AG04450 (cell line): ENCODE data around the gene ADIPOQ. TPM values are rescaled to one million over a fixed set of nuclear protein-coding genes. Genes with fewer than 3 reads are reported as not detected.
"Not testable (repeated sequence)": the region's sequence is repeated elsewhere in the genome, so short reads cannot be mapped to it uniquely, and the experiment has no call there.

ENCODE experiments used
- CTCF ChIA-PET: fragments of 300-600, 350-600 bp; formaldehyde crosslinking; extraction: SDS; loops from one replicate; lab custom pipeline; 2022; ENCODE audit warnings: antibody characterized with exemption, inconsistent platforms; lab: Charles Lee
- POLR2A ChIA-PET: fragments of 350-600 bp; formaldehyde crosslinking; extraction: SDS; loops from one replicate; lab custom pipeline; 2021; ENCODE audit warnings: antibody characterized with exemption, inconsistent platforms; lab: Yijun Ruan, JAX
- DNase-seq: peaks from one replicate; pipeline ENCODE4 v3.0.0-alpha.2; 2011; ENCODE audit warnings: low read depth, low spot score
- H3K27ac ChIP-seq: one replicate; pipeline ENCODE4 v1.5.1; 2012; ENCODE audit warnings: low read depth, low read length, control low read depth
- H3K27me3 ChIP-seq: one replicate; pipeline ENCODE4 v1.6.0; 2012; ENCODE audit warnings: low read length; ENCODE audit not compliant: control insufficient read depth, insufficient read depth
- H3K4me3 ChIP-seq: 2 replicates; pipeline ENCODE4 v1.5.1; 2011; ENCODE audit warnings: mild to moderate bottlenecking, low read depth, low read length, control low read depth
- H3K9me3 ChIP-seq: 2 replicates; pipeline ENCODE4 v1.5.1; 2012; ENCODE audit warnings: low read length; ENCODE audit not compliant: control insufficient read depth, insufficient read depth
- polyA plus RNA-seq: library from polyadenylated mRNA; depleted of rRNA; stranded (reverse); fragments of >200 nt; gene quantifications from 2 replicates; pipeline ENCODE4 v1.2.3, GENCODE V29; 2011
- TF ChIP-seq, protein P1 (sequence below): IDR thresholded peaks from 2 replicates; pipeline ENCODE4 v1.5.1; 2011; ENCODE audit warnings: low read depth, low read length, control low read depth, inconsistent platforms

Gene ADIPOQ
- polyA plus RNA-seq, 1 experiment = not detected

DNA sequence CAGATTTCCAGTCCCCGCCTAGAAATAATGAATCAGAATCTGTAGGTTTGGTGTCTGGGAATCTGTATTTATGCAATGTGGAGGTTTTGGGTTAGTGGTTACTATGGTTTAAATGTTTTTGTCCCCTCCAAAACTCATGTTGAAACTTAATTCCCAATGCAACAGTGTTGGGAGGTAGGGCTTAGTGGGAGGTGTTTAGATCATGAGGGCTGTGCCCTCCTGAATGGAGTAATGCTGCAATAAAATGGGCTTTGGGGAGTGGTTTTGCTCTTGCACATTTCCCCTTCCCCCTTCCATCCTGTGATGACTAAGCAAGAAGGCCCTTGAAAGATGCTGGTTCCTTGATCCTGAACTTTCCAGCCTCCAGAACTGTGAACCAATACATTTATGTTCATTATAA is 27.1 kb upstream of the ADIPOQ start:
- TF ChIP-seq, protein P1, sequence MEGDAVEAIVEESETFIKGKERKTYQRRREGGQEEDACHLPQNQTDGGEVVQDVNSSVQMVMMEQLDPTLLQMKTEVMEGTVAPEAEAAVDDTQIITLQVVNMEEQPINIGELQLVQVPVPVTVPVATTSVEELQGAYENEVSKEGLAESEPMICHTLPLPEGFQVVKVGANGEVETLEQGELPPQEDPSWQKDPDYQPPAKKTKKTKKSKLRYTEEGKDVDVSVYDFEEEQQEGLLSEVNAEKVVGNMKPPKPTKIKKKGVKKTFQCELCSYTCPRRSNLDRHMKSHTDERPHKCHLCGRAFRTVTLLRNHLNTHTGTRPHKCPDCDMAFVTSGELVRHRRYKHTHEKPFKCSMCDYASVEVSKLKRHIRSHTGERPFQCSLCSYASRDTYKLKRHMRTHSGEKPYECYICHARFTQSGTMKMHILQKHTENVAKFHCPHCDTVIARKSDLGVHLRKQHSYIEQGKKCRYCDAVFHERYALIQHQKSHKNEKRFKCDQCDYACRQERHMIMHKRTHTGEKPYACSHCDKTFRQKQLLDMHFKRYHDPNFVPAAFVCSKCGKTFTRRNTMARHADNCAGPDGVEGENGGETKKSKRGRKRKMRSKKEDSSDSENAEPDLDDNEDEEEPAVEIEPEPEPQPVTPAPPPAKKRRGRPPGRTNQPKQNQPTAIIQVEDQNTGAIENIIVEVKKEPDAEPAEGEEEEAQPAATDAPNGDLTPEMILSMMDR = no peak
- no peaks in the 10 kb centered on the region for H3K27me3 ChIP-seq
- H3K9me3 ChIP-seq = no peaks in the 10 kb centered on the region
- ChIA-PET POLR2A (no interaction called here), CTCF (no interaction called here)
- H3K27ac ChIP-seq = no peak overlapping the region
- H3K4me3 ChIP-seq = no peak overlapping the region
- no peak for DNase-seq

DNA sequence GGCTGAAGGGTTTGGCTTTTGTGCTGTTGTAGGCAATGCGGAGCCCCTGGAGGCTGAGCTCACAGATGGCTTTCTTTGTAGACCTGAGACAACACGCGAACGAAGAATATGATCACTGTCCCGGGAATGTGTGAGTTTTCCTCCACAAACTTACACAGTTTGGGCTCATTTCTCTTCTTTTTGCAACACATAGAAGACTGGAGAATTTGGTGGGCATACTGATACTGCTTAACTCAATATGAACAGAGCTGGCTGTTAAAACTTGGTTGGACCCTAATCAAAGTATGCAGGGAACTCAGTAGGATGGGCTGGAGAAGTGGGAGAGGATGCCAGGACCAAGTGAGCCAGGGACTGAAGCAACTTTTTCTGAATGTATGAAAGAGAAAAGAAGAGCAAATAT is 24.0 kb upstream of the ADIPOQ start:
- H3K27ac ChIP-seq = no peak overlapping the region
- no peak overlapping the region for H3K4me3 ChIP-seq
- ChIA-PET POLR2A (no interaction called here), CTCF (interaction anchor here (0.6 to 12.0 kb wide), 3 partner anchors 80 to 203 kb away, joined by 3 to 186 read pairs (median 3); partner anchors contain the start of gene AHSG)
- DNase-seq = no peak
- TF ChIP-seq, protein P1 = no peak
- H3K27me3 ChIP-seq = no peaks in the 10 kb centered on the region
- no peaks in the 10 kb centered on the region for H3K9me3 ChIP-seq

DNA sequence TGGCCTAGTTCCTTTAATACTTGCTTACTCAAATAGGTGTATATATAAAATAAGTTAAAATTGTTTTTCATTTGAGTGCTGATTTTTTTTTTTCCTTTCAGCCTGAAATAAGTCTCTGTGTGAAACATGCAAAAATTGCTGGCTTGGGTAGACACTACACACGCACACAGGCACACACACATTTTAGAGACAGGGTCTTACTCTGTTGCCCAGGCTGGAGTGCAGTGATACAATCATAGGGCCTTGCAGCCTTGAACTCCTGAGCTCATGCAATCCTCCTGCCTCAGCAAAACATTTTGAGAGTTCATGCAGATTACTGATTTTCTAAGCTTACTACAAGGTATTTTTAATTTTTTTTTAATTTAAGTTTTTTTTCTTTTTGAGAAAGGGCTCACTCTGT is 23.6 kb upstream of the ADIPOQ start:
- Histone ChIP-seq H3K27me3 (no peaks in the 10 kb centered on the region), H3K27ac (no peak overlapping the region), H3K9me3 (no peaks in the 10 kb centered on the region), H3K4me3 (no peak overlapping the region)
- ChIA-PET CTCF (interaction anchor here (0.6 to 12.0 kb wide), 2 partner anchors 80 to 203 kb away, joined by 3 to 186 read pairs; partner anchors contain the start of gene AHSG), POLR2A (no interaction called here)
- TF ChIP-seq, protein P1 = no peak
- DNase-seq = no peak

DNA sequence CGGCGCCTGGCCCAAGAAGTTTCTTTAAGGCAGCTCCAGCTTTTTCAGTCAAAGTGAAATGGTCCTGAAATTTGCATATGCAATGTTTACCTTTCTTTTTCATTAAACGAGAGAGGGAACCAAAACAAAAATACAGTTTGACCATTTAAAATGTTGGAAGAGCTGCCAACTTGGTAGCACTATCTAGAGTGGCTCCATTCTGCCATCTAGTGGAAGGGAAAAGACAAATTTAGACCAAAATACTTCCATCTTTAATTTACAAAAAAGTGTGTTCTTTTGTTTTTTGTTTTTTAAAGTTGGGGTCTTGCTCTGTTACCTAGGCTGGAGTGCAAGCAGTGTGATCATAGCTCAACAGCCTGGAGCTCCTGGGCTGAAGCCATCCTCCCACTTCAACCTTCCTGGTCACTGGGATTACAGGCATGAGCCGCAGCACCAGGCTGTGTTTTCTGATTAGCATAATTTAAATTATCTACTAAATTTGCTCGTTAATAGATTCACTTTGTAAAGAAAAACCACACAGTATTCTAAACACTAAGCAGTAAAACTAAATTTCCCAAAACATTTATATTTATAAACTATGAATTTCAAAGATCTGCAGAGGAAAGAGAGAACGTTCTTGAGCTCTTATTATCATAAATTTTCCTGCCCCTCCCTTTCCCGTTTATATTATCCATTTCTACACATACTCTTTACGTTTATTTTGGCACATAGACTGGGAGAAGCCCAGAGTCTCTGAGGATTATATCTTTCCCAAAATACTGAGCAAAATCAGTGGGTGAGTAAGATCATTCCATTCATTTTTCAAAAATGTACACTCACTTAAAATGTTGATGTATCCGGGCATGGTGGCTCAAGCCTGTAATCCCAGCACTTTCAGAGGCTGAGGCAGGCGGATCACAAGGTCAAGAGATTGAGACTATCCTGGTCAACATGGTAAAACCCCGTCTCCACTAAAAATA is 20.8 kb upstream of the ADIPOQ start:
- no peaks in the 10 kb centered on the region for H3K27me3 ChIP-seq
- DNase-seq = no peak
- TF ChIP-seq, protein P1 = peak; percentile 73
- ChIA-PET CTCF (interaction anchor here (0.5 to 12.0 kb wide), 53 partner anchors 12 to 891 kb away, joined by 3 to 186 read pairs (median 3); partner anchors contain the start of genes AHSG, EIF4A2, RPL39L and TBCCD1), POLR2A (interaction anchor here (1.0 to 1.8 kb wide), 3 partner anchors 31 to 252 kb away, joined by 5 to 16 read pairs (median 10); partner anchors contain the start of genes DNAJB11 and EIF4A2)
- peak overlapping the region; percentile 87 for H3K27ac ChIP-seq
- H3K4me3 ChIP-seq = peak overlapping the region; percentile 47
- no peaks in the 10 kb centered on the region; the same call in 1 of the 2 replicates for H3K9me3 ChIP-seq

DNA sequence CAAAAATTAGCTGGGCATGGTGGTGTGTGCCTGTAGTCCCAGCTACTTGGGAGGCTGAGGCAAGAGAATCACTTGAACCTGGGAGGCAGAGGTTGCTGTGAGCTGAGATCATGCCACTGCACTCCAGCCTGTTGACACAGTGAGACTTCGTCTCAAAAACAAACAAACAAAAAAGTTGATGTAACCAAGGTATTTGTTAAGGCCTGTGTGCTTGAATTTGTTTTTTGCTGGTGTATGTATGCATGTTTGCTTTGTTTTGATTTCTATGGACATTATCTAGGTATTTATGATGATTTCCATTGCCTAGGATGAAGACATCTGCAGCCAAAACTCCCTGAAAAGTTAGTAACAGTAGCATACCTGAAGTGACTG is 20.1 kb upstream of the ADIPOQ start:
- CTCF ChIA-PET = interaction anchor here (0.5 to 12.0 kb wide), 32 partner anchors 11 to 839 kb away, joined by 3 to 186 read pairs (median 4); partner anchors contain the start of genes AHSG, EIF4A2 and RPL39L
- H3K9me3 ChIP-seq, DNase-seq, H3K4me3 ChIP-seq, H3K27me3 ChIP-seq: not testable (repeated sequence)
- POLR2A ChIA-PET = interaction anchor here (1.4 to 1.8 kb wide), 2 partner anchors 32 to 39 kb away, joined by 10 to 16 read pairs; partner anchors contain the start of gene EIF4A2
- peak overlapping the region; percentile 49 for H3K27ac ChIP-seq
